Effector memory CD4-positive, alpha-beta T cell (primary cell): Measurements from ENCODE around the gene CCNB2.

Experiments used
- DNase-seq, 3 donors: peaks; one replicate each; pipeline ENCODE4 v3.0.0-alpha.2; 2020
- H3K27ac ChIP-seq: 2 replicates; pipeline ENCODE4 v1.7.0; 2013; ENCODE audit warnings: mild to moderate bottlenecking, low read length, moderate library complexity; ENCODE audit not compliant: insufficient read depth, poor library complexity, severe bottlenecking
- H3K27me3 ChIP-seq: replicated peaks from 2 replicates; pipeline ENCODE4 v1.7.0; 2013; ENCODE audit warnings: mild to moderate bottlenecking, low read length; ENCODE audit not compliant: insufficient read depth, control insufficient read depth, poor library complexity, severe bottlenecking
- H3K36me3 ChIP-seq: 2 replicates; pipeline ENCODE4 v1.7.0; 2013; ENCODE audit warnings: mild to moderate bottlenecking, low read length, moderate library complexity; ENCODE audit not compliant: control insufficient read depth, insufficient read depth
- H3K4me1 ChIP-seq: 2 replicates; pipeline ENCODE4 v1.7.0; 2013; ENCODE audit warnings: low read length, mild to moderate bottlenecking; ENCODE audit not compliant: control insufficient read depth, insufficient read depth, poor library complexity, severe bottlenecking
- H3K4me3 ChIP-seq: 2 replicates; pipeline ENCODE4 v1.7.0; 2013; ENCODE audit warnings: low read length, low read depth, mild to moderate bottlenecking; ENCODE audit not compliant: insufficient read depth, poor library complexity, severe bottlenecking
- H3K9me3 ChIP-seq: 2 replicates; pipeline ENCODE4 v1.7.0; 2013; ENCODE audit warnings: mild to moderate bottlenecking, low read length, moderate library complexity; ENCODE audit not compliant: control insufficient read depth
- total RNA-seq, 3 donors: gene quantifications; one replicate each; lab custom pipeline; 2026; lab: John Stamatoyannopoulos, UW

Gene CCNB2
- total RNA-seq, result 0.09 to 1.4 (median 0.19) reads per million in 3 donors

DNA sequence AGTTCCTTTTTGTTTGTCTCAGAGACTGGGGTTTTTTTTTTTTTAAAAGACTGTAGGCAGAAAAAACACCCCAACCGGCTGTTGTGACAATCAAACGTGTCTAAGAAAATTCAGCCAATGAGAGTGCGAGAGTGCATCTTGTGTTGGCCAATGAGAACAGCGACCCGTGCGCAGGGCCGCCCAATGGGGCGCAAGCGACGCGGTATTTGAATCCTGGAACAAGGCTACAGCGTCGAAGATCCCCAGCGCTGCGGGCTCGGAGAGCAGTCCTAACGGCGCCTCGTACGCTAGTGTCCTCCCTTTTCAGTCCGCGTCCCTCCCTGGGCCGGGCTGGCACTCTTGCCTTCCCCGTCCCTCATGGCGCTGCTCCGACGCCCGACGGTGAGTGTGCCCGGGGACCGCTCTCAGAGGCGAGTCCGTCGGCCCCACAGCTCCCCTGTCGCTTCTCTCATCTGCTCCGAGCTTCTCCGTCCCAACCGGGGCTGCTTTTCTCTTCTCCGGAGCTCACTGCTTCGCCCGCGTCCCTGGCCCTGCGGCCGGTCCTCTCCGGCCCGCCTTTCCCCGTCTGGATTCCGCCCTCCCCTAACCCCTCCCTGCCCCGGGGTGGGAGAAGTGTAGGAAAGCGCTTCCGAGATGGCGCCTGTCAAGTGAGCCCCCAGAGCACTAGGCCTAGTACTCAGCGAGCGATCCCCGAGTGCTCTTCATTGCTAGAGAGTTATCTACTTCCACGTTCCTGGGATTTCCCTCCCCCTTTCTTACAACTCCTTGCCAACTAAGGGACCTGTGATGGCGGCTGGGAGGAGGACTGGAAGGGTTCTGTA lies at the start of gene CCNB2:
CCNB2 (plus strand) TSS at position 235 of the 821 bp plus-strand sequence; CDS start at position 358, 123 bp downstream.
- Histone ChIP-seq H3K27ac (peak within 1 kb of the TSS; percentile 71), H3K4me3 (peak within 1 kb of the TSS; percentile 71), H3K27me3 (no peaks in the 10 kb centered on the region), H3K9me3 (no peaks in the 10 kb centered on the region), H3K4me1 (peaks cover 6% of the 10 kb centered on the region), H3K36me3 (no peaks in the 10 kb centered on the region)
- DNase-seq, result peak; percentile 71 to 80 (median 77)

DNA sequence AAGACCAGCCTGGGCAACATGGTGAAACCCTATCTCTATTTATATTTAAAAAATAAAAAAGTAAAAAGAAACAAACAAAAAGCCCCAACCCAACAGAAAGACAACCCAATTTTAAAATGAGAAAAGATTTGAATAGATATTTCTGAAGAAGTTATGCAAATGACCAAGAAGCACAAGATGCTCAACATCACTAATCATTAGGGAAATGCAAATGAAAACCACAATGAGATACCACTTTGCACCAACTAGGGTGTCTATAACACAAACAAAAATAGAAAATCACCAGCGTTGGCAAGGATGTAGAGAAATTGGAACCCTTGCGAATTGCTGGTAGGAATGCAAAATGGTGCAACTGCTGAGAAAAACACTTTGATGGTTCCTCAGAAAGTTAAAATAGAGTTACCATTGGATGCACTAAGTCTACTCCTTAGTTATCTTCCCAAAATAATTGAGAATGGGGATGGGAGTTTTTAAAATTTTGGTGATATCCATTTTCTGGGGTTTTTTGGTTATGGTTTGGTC lies 45.8 kb upstream of the CCNB2 start:
- peaks cover 83% of the 10 kb centered on the region for H3K36me3 ChIP-seq
- H3K4me3 ChIP-seq, result no peak overlapping the region
- no peaks in the 10 kb centered on the region for H3K27me3 ChIP-seq
- H3K27ac ChIP-seq, result no peak overlapping the region
- H3K9me3 ChIP-seq, result no peaks in the 10 kb centered on the region
- no peak for DNase-seq
- no peaks in the 10 kb centered on the region for H3K4me1 ChIP-seq

DNA sequence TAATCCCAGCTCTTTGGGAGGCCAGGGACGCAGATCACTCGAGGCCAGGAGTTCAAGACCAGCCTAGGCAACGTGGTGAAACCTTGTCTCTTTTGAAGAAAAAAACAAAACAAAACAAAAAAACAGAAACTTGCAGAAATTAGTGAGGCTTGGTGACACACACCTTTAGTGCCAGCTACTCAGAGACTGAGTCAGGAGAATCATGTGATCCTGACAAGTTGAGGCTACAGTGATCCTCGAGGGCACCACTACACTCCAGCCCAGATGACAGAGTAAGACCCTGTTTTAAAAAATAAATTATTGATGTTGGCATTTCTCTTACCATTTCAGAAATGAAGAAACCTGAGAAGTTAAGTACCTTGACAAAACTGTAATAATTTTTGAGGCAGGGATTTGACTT lies 44.6 kb upstream of the CCNB2 start:
- no peaks in the 10 kb centered on the region for H3K27me3 ChIP-seq
- no peak overlapping the region for H3K4me3 ChIP-seq
- no peak overlapping the region for H3K27ac ChIP-seq
- no peaks in the 10 kb centered on the region for H3K9me3 ChIP-seq
- no peak for DNase-seq
- H3K4me1 ChIP-seq, result no peaks in the 10 kb centered on the region
- peaks cover 82% of the 10 kb centered on the region for H3K36me3 ChIP-seq

DNA sequence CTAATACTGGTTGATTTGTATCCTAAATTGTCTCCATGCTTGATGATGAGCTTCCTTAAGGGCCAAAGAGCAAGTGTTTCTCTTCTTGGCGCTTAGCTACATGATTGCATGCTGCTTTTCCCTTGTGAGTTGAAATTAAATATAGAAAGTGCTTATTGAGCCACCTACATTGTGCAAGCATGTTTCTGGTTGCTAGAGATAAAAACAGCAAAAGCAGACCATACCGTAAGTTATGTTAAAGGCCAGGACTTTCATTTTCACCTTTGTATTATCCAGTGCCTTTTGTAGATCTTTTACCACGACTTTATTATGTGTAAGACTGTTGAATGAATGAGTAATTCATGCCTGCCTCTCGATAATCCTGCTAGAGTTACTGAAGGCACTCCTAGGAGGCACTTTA lies 41.9 kb upstream of the CCNB2 start:
- no peak overlapping the region for H3K27ac ChIP-seq
- peaks cover 85% of the 10 kb centered on the region for H3K36me3 ChIP-seq
- H3K9me3 ChIP-seq, result no peaks in the 10 kb centered on the region
- H3K4me3 ChIP-seq, result no peak overlapping the region
- no peaks in the 10 kb centered on the region for H3K27me3 ChIP-seq
- DNase-seq, result no peak
- H3K4me1 ChIP-seq, result no peaks in the 10 kb centered on the region

DNA sequence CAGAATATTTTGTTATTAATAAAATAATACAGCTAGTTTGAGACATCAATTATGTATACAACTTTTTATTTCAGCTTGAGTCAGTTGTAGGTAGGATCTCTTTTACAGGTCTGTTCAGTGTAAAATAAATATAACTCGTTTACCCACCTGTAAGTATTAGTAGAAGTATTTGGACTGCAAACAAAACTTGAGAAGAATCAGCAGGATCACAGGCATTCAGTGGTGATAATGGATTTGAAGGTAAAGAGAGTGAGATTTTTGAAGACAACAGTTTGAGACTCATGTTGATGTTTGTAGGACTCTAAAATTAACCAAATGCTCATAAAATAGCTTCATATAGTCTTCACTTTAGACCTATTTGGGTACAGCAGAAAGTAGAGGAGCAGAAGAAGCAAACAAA lies 35.5 kb upstream of the CCNB2 start:
- H3K27me3 ChIP-seq, result no peaks in the 10 kb centered on the region
- H3K9me3 ChIP-seq, result no peaks in the 10 kb centered on the region
- H3K4me1 ChIP-seq, result no peaks in the 10 kb centered on the region
- H3K27ac ChIP-seq, result no peak overlapping the region
- no peak for DNase-seq
- peaks cover 39% of the 10 kb centered on the region for H3K36me3 ChIP-seq
- no peak overlapping the region for H3K4me3 ChIP-seq

DNA sequence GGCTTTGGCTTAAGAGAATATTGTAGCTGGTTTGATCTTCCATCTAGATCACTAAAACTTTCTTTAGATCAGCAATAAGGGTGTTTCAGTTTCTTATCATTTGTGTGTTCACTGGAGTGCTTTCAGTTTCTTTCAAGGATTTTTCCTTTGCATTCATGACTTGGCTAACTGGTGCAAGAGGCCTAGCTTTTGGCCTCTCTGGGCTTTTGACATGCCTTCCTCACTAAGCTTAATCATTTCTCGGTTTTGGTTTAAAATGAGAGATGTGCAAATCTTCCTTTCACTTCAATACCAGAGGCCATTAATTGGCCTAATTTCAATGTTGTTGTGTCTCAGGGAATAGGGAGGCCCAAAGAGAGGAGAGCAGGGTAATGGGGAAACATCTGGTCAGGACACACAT lies 30.3 kb upstream of the CCNB2 start:
- DNase-seq, result no peak
- H3K27ac ChIP-seq, result no peak overlapping the region
- no peaks in the 10 kb centered on the region for H3K9me3 ChIP-seq
- H3K27me3 ChIP-seq, result no peaks in the 10 kb centered on the region
- H3K4me3 ChIP-seq, result no peak overlapping the region
- no peaks in the 10 kb centered on the region for H3K4me1 ChIP-seq
- peaks cover 31% of the 10 kb centered on the region for H3K36me3 ChIP-seq

DNA sequence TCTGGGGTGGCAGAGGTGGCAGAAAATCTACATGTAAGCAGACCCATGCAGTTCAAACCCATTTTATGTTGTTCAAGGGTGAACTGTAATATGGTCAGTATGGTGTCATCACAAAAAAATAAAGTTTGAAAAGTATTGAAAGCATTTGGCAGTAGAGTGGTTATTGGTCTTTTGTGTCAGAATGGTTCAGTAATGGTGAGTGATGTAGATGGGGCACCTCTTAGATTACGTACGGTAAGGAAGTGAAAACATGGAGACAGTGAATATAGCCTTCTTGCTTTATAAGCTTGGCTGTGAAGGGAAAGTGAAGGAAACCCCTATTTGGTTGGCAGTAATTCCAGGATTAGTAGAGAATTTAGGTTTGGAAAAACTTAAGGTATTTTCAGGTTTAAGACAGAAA lies 17.2 kb upstream of the CCNB2 start:
- Histone ChIP-seq H3K4me1 (no peaks in the 10 kb centered on the region), H3K27ac (no peak overlapping the region), H3K9me3 (no peaks in the 10 kb centered on the region), H3K36me3 (peaks cover 29% of the 10 kb centered on the region), H3K27me3 (no peaks in the 10 kb centered on the region), H3K4me3 (no peak overlapping the region)
- no peak for DNase-seq

DNA sequence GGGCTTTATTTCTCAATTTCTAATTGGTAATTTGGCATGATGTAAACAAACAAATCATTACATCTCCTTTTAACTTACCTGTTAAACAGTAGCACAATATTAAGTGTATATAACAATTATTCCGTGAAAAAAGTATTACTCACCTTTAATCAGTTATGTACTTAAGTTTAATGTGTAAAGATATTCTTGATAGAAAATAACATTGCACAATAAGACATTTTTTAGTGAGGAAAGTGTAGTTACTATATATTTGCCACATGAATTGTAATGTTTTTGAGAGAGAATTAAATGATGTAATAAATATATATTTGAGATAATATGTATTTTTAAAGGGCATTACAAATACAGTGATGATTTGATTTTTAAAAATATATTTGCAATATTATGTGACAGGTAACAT lies 10.9 kb upstream of the CCNB2 start:
- no peak overlapping the region for H3K27ac ChIP-seq
- peaks cover 50% of the 10 kb centered on the region for H3K36me3 ChIP-seq
- no peaks in the 10 kb centered on the region for H3K4me1 ChIP-seq
- no peaks in the 10 kb centered on the region for H3K9me3 ChIP-seq
- H3K27me3 ChIP-seq, result no peaks in the 10 kb centered on the region
- H3K4me3 ChIP-seq, result no peak overlapping the region
- no peak for DNase-seq

DNA sequence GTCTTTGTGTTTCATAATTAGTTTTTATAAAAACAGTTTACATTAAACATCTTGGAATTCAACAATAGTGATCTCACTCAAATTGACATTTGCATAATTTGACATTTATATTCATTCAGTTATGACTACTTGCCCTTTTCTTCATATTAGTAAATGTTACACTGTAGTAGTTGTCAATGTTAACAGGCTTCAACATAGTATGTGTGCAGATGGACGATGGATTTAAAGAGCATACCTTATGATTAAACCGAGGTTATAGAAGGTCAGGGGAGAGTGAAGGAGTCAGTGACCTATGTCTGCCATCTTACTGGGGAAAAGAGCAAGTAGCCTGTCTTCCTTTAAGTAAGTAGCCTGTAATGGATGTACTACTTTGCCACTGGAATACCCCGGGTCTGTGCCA lies 8.5 kb upstream of the CCNB2 start:
- Histone ChIP-seq H3K27ac (no peak overlapping the region), H3K4me3 (no peak overlapping the region), H3K9me3 (no peaks in the 10 kb centered on the region), H3K4me1 (no peaks in the 10 kb centered on the region), H3K27me3 (no peaks in the 10 kb centered on the region), H3K36me3 (peaks cover 38% of the 10 kb centered on the region)
- DNase-seq, result no peak

DNA sequence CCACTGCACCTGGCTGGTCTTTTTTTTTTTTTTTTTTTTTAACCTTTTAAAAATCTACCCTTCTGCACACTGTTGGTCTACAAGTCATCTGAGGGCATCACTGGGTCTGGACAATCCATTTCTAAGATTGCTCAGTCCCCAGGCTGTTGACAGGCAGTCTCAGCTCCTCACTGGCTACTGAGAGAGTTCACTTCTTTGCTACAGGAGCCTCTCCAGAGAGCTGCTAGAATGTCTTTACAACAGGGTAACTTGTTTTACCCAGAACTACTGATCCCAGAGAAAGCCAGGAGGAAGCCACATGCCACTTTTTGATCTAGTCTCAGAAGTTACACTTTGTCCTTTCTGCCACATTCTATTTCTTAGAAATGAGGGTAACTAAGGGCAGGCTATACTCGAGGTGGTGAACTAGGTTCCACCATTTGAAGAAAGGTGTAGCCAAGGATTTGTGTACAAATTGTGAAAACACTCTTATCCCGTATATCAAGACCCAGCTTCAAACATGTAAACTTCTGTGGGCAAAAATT lies 5.7 kb upstream of the CCNB2 start:
- Histone ChIP-seq H3K4me1 (peaks cover 1% of the 10 kb centered on the region), H3K4me3 (no peak overlapping the region), H3K9me3 (no peaks in the 10 kb centered on the region), H3K27ac (no peak overlapping the region), H3K36me3 (peaks cover 21% of the 10 kb centered on the region), H3K27me3 (no peaks in the 10 kb centered on the region)
- DNase-seq, result no peak
